Left renal pelvis (tissue), 4 donors: ENCODE results near the gene SBF1. TPM values are rescaled to one million over a fixed set of nuclear protein-coding genes. Genes with fewer than 3 reads are reported as not detected.
"Not testable (repeated sequence)": the region's sequence is repeated elsewhere in the genome, so short reads cannot be mapped to it uniquely, and the experiment has no call there.

Experiments used
- DNase-seq, 4 donors: peaks; one replicate each; pipeline ENCODE4 v3.0.0-alpha.2; 2013; ENCODE audit warnings: low read depth in 4 of 4, low spot score in 3 of 4
- polyA plus RNA-seq, 4 donors: library from polyadenylated mRNA; unstranded; fragments of 120-200 nt; gene quantifications; one replicate each; pipeline ENCODE4 v1.2.1, GENCODE V29; 2013; ENCODE audit not compliant: insufficient read length in 4 of 4

Gene SBF1
- polyA plus RNA-seq, 4 donors: 25.9 to 47.1 (median 34.9) TPM

GRCh38 chr22:50434849-50435248, 40.0 kb downstream of the SBF1 start:
- no peak for DNase-seq

GRCh38 chr22:50432877-50433510, 41.8 kb downstream of the SBF1 start:
- not testable (repeated sequence) for DNase-seq

GRCh38 chr22:50432131-50432876, 42.5 kb downstream of the SBF1 start:
- no peak for DNase-seq

- DNase-seq: no peak
These were observed 49.5 kb downstream of the SBF1 start for GRCh38 chr22:50425179-50425916.

GRCh38 chr22:50423956-50424355, 50.9 kb downstream of the SBF1 start:
- DNase-seq: no peak

- no peak for DNase-seq
These were observed 51.6 kb downstream of the SBF1 start for GRCh38 chr22:50422961-50423815.

- no peak for DNase-seq
These were observed 52.8 kb downstream of the SBF1 start for GRCh38 chr22:50422046-50422445.

GRCh38 chr22:50420581-50420980, 54.3 kb downstream of the SBF1 start:
- no peak for DNase-seq

GRCh38 chr22:50420015-50420414, 54.8 kb downstream of the SBF1 start:
- no peak for DNase-seq

GRCh38 chr22:50419116-50419515, 55.7 kb downstream of the SBF1 start:
- DNase-seq: no peak

GRCh38 chr22:50418624-50419023, 56.2 kb downstream of the SBF1 start:
- DNase-seq: no peak

GRCh38 chr22:50417411-50418210, 57.2 kb downstream of the SBF1 start:
- no peak for DNase-seq

GRCh38 chr22:50416996-50417395, 57.8 kb downstream of the SBF1 start:
- no peak for DNase-seq

GRCh38 chr22:50415426-50415825, 59.4 kb downstream of the SBF1 start:
- no peak for DNase-seq

- DNase-seq: no peak
These were observed 60.2 kb downstream of the SBF1 start for GRCh38 chr22:50414476-50415248.

GRCh38 chr22:50408954-50409353, 65.9 kb downstream of the SBF1 start:
- not testable (repeated sequence) for DNase-seq

GRCh38 chr22:50408311-50408710, 66.5 kb downstream of the SBF1 start:
- DNase-seq: no peak

- no peak for DNase-seq
These were observed 68.2 kb downstream of the SBF1 start for GRCh38 chr22:50406416-50407170.
